ENCODE measurements around the gene NUAK2.

The NUAK2 gene

DNA sequence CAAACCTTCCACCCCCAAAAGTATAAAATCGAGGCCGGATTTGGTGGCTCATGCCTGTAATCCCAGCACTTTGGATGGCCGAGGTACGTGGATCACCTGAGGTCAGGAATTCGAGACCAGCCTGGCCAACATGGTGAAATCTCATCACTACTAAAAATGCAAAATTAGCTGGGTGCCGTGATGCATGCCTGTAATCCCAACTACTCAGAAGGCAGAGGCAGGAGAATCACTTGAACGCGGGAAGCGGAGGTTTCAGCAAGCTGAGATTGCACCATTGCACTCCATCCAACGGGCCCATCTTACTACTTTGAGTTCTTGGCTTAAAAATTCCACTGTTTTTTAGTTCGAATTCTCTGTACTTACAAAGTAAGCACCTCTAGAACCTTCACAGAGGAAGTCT lies 24.2 kb upstream of the NUAK2 start:
- DNase-seq: no peak

DNA sequence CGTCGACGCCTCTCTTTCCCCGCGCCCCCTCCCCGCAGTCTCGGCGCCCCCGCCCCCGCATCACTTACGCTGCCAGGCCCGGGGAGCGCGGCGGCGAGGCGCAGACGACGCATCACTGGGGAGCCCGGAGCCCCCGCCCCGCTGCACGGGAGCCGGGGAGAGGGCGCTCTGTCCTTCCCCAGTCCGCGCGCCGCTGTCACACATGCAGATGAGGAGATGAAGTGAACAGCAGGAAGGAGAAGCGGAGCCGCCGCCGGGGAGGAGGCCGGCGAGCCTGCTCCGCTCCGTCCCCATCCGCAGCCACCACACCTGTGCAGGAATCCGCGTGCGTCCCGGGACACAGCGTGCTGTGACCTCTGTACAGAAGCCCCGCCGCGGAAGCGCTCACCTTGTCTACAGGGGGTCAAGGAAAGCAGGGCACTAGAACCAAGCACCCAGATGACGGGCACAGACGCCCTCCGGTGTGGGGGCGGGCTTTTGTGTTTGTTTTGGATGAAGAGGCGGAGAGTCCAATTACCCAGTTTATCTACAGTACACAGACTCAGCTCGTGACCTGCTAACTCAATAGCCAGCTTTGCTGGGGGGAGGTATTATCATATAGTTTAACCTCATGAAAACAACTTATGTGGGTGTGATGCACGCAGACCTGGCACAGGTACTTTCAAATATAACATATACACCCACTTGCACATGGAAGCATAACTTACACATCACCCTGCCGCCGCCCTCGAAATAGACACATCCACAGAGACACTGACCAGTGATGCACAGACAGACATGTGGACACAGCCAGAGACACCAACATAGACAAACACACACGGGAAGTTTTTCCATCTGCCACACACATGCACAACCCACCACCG lies 22.8 kb upstream of the NUAK2 start:
- DNase-seq: no peak

DNA sequence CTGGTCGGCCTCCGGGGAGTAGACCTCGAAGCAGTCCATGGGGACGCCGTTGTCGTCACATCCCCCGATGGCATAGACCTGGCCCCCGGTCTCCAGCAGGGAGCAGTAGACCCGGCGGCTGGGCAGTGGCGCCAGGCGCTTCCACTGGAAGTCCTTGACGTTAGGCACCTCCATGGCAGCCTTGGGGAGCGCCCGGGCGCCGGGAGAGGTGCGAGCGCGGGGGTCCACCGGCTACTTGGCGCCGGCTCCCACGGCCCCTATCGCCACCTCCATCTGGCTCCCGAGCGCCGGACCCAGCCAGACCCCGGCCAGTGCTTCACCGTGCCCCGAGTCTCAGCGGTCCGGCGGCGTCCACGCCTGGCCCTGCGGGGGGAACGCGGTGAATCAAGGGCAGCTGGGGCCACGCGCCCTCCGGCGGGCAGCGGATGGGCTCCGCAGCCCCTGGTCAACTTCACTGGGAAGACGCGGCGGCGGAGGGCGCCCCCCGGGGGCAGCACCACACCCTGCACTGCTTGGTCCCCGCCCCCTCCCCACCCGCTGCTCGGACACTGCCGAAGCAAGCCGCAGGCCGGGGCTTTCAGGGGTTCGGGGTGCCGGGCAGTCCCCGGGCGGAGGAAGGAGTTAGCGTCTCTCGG lies 22.0 kb upstream of the NUAK2 start:
- no peak for DNase-seq

DNA sequence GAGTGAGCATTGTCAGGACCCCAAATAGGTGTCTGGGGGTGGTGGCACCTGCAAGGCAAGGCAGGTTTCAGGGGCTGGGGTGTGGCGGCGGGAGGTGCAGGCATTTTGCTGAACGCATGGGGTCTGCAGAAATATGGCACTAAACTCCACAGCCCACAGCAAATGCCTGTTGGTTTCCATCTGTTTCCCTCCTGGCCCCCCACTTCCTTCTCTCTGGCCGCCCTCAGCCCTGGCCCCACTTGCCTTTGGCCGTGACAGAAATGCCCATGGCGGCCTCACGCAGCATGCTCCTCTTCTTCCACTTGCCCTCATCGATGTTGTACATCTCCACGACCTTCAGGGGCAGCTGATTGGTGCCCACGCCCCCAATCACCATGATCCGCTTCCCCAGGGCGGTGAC lies 21.4 kb upstream of the NUAK2 start:
- DNase-seq: no peak

DNA sequence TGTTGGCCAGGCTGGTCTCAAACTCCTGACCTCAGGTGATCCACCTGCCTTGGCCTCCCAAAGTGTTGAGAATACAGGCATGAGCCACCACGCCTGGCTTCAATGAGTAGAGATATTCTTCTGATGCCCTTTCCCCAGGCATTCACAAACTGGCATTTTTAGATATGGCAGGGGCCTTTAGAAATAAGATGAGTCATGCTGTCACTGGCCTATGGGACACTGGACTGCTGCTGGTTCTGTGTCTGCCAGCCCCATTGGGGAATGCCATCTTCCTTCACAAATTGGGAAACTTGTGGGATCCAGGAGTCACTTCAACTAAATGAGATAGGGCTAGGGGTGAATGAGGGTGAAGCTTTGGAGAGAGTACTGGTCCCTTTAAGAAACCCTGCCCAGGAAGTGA lies 19.1 kb upstream of the NUAK2 start:
- no peak for DNase-seq

DNA sequence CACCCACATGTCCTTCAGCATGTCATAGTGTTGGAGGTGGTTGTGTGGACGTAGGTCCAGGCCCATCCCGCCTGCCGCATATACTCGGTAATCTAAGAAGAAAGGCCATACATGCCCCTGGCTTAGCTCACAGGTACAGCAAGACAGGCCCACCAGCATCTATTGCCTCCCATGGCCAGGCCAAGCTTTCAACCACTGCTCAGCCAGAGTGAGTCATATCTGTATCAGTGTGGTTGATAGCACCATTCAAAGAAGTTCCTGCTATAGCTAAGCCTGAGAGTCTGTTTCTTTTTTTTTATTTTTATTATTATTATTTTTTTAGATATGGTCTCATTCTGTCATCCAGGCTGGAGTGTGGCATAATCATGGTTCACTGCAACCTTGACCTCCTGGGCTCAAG lies 18.2 kb upstream of the NUAK2 start:
- DNase-seq: no peak

DNA sequence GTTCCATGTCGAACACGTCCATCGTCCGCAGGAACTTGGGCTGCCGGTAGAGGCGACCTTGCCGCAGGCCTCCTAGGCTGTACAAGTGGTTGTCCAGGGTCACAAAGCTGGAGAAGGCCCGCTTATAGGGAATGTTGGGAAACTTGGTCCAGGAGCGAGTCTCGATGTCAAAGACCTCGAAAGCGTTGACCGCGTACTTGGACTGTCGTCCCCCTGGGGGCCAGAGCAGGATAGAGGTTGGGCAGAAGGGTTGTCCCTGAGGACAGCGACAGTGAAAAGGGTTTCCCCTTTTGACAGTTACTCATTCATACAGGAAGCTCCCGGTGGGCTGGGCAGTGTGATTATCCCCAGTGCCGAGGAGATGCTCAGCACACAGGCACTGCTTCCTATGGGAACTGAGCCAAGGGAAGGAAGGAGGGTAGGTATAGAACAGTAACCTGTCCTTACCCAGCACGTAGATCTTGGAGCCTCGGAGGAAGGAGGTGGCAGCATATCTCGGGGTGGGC lies 17.7 kb upstream of the NUAK2 start:
- no peak for DNase-seq

DNA sequence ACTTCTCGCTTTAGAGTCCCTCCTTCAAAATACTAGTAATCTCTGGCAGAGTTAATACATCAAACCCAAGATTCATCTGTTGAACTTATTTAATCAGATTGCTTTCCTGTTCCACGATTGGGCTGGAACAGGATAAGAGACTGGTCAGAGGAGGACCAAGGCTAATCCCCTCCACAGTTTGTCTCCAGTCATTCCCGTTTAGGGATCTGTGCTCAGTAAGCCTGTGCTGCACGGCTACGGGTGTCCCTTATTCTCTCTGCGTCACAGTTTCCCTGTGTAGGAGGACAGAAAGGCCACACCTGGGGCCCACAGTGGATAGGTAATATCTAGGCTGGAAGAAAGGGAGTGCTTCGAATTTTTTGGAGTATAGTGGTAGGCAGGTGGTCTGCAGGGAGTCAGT lies 16.5 kb upstream of the NUAK2 start:
- no peak for DNase-seq

DNA sequence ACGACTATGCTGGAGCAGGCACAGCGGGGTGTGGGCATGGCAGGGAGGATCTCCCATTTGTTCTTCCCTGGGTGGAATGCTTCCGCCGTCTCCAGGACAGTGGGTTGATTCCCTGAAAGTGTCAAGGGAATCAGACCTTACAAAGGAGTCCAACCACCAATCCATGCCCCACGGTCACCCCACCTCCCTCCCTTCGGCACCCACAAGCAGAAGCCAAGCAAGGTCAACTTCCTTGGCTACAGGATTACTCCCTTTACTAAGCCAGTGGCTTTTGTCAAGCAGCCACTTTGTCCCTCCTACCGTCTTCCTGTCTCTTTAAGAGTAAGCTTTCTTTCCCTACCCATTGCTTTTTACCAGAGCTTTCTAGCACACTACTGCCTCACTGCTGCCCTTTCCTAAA lies 15.9 kb upstream of the NUAK2 start:
- no peak for DNase-seq

DNA sequence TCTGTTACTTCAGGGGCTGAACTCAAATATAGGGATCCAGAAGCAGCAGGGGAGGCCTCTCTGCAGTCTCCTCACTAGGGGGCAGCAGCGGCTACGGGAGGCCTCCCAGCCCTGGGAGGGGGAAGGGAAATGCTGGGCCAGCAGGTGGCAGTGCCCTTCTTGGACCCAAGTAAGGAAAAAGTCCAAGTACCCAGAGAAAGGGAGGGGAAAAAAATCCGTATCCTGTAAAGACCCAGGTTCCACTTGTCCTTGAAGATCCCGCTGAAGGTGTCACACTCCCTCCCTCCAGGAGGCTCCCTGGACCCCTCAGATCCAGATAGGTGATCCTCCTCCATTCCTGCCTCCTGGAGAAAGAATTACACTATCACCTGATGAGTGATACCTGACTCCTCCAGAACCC lies 14.1 kb upstream of the NUAK2 start:
- DNase-seq: peak; percentile 37

DNA sequence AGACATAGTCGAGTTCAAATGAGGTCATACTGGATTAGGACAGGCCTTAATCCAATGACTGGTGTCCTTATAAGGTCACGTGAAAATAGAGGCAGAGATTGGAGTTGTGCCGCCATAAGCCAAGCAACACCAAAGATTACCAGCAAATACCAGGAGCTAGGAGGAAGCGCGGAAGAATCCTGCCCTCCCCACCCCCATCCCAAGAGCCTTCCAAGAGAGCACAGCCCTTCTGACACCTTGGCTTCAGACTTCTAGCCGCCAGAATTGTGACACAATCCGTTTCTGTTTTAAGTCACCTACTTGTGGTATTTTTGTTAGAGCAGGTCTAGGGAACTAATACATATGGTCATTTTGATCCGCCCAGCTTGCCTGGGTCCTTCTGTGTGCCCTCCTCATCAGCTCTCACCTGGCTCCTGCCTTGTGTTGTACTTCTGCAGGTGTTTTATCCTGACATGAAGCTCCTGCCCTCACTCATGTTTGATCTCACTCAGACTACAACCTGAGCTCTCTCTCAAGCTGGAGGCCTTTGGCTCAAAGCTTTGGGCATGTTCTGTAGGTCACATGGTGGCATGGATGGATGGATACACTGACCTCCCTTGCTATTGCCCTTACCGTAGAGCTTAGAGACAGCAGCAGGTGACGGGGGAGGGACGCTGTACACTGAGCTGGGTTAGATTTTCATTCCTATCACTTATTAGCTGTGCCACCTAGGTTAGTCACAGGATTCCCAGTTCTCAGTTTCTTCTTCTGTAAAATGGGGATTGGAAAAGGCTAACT lies 10.7 kb upstream of the NUAK2 start:
- DNase-seq: no peak

DNA sequence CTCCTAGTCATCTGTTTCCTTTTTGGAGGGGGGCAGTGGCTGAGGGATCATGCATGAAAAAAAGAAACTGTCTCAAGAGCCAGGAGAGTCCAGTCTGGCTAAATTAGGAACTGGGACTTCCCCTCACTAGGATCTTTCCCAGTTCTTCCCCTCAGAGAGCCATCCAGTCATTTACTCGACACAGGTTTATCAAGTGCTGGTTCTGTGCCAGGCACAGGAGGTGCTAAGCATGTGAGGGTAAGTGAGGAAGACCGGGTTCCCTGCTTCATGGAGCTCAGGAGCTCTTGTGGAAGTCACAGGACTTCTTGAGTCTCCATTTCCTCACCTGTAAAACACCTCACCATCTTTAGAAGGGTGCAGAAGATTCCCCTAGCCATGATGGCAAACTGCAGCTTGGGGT lies 8.6 kb upstream of the NUAK2 start:
- no peak for DNase-seq

DNA sequence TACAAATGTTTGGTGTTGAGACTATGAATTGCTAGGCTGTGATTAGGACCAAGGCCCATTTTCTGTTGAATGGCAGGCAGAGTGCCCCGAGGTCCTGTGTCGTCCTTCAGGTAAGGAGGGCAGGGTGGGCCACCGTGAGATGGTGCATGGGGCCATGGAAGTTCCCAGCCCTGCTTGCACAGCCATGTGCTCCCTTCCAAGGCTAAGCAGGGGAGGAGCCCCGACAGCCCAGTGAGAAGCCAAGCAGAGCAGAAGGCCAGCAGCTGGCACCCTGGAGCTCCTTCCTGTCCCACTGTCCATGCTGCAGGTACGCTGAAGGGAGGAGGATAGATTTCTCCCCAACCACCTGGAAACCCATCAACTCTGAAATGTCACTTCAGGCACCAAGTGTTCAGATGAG lies 8.2 kb upstream of the NUAK2 start:
- no peak for DNase-seq

DNA sequence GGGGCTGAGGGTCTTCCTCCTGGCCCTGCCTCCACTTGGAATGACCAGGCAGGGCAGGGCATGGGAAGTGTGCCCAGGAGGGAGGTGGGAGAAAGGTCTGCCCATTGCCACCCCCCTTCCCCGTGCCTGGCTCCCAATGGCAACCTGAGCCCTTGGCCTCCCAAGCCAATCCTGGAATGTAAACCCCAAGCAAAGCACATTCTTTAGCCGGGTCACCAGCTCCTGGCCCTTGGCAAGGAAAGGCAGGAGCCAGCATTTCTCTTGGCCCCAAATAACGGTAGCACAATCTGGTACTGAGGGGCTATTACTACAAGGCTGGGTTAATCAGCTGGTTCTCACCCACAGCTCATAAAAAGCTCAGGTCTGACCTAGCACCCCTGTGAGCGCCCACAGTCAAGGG lies 6.9 kb upstream of the NUAK2 start:
- no peak for DNase-seq

DNA sequence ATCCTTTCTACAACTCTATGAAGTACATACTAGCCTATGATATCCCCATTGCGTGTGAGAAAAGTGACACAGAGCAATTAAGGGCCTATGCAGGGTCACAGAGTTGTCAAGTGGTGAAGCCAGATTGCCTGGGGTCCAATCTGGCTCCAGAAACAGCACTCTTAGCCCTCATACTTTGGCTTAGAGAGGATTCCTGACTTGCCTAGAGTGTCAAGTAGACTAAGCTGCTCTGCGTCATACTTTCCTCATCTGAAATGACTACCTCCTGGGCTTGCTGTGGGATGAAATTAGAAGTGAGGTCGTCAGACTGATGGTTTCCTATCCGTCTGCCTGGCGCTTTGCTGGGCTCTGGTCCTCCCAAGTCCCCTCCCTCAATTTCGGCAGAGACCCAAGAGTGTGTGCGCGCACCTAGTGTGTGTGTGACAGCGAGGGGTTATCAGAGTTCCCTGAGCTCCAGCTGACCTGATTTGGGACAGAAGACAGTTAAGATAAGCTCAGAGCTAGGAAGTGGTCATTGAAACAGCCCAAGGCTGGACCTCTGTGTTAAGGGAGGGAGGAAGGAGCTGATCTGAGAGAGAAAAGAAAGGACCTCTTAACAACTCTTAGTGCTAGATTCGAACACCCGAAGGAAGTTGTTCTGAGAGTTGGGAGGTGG lies 5.4 kb upstream of the NUAK2 start:
- DNase-seq: no peak

DNA sequence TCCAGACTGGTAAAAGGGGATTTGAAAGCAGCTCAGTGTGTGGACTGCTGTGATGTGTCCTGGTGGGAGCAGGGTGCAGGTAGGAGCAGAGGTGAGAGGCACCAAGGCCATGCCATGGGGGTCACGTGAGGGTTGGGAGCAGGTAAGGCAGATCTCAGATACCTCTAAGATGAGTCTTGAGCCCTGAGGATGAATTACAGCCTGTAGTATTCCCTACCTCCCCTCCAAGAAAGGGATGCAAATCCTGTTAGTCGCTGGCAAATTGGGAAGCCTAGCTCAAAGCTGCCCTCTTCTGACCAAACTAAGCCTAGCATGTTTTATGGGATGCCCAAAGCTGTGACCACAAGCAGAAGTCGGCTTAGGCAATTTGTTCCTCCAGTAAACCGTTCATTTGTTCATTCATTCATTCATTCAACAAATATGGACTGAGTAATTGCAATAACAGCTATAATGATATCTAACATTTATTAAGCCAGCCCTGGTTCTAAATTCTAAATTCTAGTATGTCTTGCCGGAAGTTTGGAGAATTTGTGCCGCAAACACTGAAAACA lies 3.9 kb upstream of the NUAK2 start:
- peak; percentile 14 for DNase-seq

DNA sequence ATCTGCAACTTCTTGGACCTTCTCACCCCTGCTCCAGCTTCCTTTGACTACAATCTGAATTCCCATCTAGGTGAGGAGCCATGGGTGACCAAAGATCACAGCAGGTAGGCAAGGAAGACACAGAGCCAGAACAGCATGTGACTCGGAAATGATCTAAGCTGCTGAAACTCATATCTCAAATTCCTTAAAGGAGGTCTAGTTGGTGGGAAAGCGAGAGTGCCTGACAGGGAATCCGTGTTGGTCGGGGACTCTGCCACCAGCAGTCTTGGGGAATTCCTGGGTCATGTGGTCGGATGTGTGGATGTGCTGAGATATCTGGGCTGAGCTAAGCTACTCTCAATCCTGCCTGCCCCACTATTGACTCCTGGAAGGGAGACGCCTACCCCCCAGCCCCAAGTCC lies 3.2 kb upstream of the NUAK2 start:
- no peak for DNase-seq

DNA sequence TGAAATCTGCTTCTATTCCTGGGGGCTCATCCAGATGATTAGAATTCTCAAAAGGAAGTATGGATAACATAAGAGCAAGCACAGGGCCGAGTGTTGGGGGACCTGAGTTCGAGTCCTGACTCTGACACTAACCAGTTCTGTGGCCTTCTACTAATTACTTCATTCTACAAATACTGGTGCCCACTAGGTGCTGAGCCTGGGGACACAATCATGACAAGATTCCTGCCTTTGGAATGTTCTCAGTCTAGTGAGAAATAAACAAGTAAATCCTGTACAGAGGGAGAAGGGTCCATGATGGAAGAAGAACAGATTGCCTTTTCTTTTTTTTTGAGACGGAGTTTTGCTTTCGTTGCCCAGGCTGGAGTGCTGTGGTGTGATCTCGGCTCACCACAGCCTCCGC lies 2.2 kb upstream of the NUAK2 start:
- DNase-seq: no peak

DNA sequence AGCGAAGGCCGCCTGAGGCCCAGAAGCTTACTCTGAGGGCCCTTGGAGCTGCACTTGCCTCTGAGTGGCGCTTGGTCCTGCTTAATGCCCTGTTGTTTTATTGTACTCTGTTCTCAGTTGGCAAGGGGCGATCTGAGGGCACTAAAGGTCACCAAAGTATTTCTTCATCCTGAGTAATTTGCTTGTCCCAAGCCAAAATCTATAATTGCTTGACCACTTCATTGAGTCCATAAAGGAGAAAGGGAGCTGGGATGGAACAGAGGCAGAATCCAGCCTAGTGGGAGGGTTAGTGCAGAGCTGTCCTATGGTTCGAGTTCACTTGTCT lies 376 bp upstream of the NUAK2 start:
- DNase-seq: no peak

DNA sequence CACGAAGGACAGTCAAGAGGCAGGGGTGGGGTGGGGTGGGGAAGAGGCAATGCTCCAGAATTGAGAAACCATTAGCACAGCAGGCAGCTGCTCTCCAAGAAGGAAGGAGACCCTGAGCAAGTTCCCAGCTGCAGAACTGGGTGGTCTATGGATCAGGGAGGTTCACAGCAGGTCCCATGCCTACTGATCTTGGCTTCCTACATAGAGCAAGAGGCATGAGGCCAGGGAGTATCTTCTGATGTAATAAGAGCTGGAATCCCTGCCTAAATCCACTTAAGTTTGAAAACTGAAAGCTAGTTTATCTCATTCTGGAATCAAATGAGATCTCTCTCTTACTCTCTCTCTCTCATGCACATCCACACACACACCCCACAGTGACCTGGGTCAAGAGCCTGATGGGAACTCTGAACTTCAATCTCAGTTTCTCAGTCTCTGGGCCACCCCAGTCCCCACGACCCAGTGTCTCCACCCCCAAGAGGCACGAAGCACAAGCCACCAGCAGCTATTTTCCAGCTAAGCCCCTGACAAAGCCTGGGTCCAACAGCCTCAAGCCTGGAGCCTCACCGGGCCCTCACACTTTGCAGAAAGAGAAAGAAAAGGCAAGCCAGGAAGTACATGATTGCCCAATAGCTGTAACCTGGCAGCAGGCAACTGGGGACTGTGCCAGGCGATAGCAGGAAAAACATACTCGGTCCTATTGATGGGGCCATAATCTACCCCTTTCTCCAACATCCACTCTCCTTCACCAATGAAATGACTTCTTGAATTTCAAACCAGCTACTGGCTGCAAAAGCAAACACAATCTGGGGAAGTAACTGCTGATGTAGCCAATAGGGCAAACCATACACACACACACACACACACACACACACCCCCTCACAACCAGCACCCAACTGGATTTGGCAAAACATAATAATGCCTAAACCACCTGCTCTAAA lies 2.2 kb downstream of the NUAK2 start:
- DNase-seq: no peak

DNA sequence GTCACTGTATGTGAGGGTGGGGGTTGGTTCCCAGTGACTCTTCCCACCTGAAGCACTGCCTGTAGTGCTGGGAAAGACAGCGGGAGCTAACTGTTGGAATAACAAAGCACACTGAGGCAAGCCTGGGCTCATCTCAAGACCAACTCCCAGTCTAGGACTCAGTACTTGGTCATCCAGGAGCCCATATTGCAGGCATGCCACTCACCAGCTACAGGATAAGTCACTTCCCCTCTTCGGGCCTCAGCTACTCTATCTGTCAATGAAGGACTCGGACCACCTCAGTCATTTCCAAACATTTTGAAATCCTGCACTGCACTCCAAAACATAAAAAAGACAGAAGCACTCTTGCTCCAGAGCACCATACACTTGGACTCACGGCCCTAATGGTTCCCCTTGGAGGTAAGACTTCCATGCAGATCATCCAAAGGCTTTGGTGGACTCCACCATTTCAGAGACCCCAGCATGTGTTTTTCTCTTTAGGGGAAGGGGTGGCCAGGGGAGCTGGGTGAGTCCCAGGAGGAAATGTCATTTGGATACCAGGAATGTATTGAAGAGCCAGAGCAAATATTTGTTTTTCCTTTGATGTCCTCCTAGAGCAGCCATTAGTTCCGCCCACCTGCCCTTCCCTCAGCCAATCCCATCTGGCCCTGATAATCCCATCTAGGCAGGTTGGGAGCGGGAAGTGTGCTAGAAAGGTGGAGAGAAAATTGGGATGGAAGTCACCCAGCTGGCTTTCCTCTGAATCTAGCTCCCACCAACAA lies 3.1 kb downstream of the NUAK2 start:
- DNase-seq: no peak

All from GDM1 (cell line).